Measurements from ENCODE around the gene PDPN. TPM values are rescaled to one million over a fixed set of nuclear protein-coding genes. Genes with fewer than 3 reads are reported as not detected.

The PDPN gene
- total RNA-seq, 1 experiment from 2014 or later: not detected

- Mint-ChIP-seq H3K9me3 (ENCODE audit: low read depth, unreplicated experiment) (peaks cover 2% of the 10 kb centered on the region), H3K4me1 (ENCODE audit: low read depth, unreplicated experiment) (no peaks in the 10 kb centered on the region), H3K36me3 (ENCODE audit: insufficient read depth, unreplicated experiment) (no peaks in the 10 kb centered on the region), H3K27me3 (ENCODE audit: unreplicated experiment) (no peaks in the 10 kb centered on the region), H3K27ac (ENCODE audit: unreplicated experiment) (no peak overlapping the region), H3K4me3 (ENCODE audit: low read depth, unreplicated experiment) (no peak overlapping the region)
- DNase-seq: no peak
- BruUV-seq (replicated peaks): no TSS peak
- TF ChIP-seq CTCF (IDR thresholded peaks at IDR 0.05; ENCODE audit: unreplicated experiment): no peak
- intact Hi-C loops (cut with micrococcal nuclease; ENCODE audit: unreplicated experiment): no loop called here
- CTCF ChIA-PET: no interaction called here
Measured at GRCh38 chr1:13582713-13583443, 754 bp upstream of the PDPN start.

GRCh38 chr1:13583966-13584791 lies 547 bp downstream of the PDPN start:
- CTCF ChIA-PET: no interaction called here
- no peak for DNase-seq
- Mint-ChIP-seq H3K27me3 (ENCODE audit: unreplicated experiment) (no peaks in the 10 kb centered on the region), H3K27ac (ENCODE audit: unreplicated experiment) (no peak overlapping the region), H3K9me3 (ENCODE audit: low read depth, unreplicated experiment) (peaks cover 2% of the 10 kb centered on the region), H3K4me3 (ENCODE audit: low read depth, unreplicated experiment) (no peak overlapping the region), H3K36me3 (ENCODE audit: insufficient read depth, unreplicated experiment) (no peaks in the 10 kb centered on the region), H3K4me1 (ENCODE audit: low read depth, unreplicated experiment) (no peaks in the 10 kb centered on the region)
- no peak for TF ChIP-seq CTCF (IDR thresholded peaks at IDR 0.05; ENCODE audit: unreplicated experiment)
- BruUV-seq (replicated peaks): no TSS peak
- intact Hi-C loops (cut with micrococcal nuclease; ENCODE audit: unreplicated experiment): no loop called here

GRCh38 chr1:13584876-13585611 lies 1.4 kb downstream of the PDPN start:
- H3K4me3 Mint-ChIP-seq (ENCODE audit: low read depth, unreplicated experiment): no peak overlapping the region
- H3K27me3 Mint-ChIP-seq (ENCODE audit: unreplicated experiment): no peaks in the 10 kb centered on the region
- no peak for TF ChIP-seq CTCF (IDR thresholded peaks at IDR 0.05; ENCODE audit: unreplicated experiment)
- DNase-seq: no peak
- no peaks in the 10 kb centered on the region for H3K36me3 Mint-ChIP-seq (ENCODE audit: insufficient read depth, unreplicated experiment)
- H3K27ac Mint-ChIP-seq (ENCODE audit: unreplicated experiment): no peak overlapping the region
- no peaks in the 10 kb centered on the region for H3K4me1 Mint-ChIP-seq (ENCODE audit: low read depth, unreplicated experiment)
- intact Hi-C loops (cut with micrococcal nuclease; ENCODE audit: unreplicated experiment): no loop called here
- CTCF ChIA-PET: no interaction called here
- no TSS peak for BruUV-seq (replicated peaks)
- peaks cover 2% of the 10 kb centered on the region for H3K9me3 Mint-ChIP-seq (ENCODE audit: low read depth, unreplicated experiment)

- intact Hi-C loops (cut with micrococcal nuclease; ENCODE audit: unreplicated experiment): no loop called here
- Mint-ChIP-seq H3K36me3 (ENCODE audit: insufficient read depth, unreplicated experiment) (no peaks in the 10 kb centered on the region), H3K27ac (ENCODE audit: unreplicated experiment) (no peak overlapping the region), H3K9me3 (ENCODE audit: low read depth, unreplicated experiment) (peaks cover 2% of the 10 kb centered on the region), H3K4me3 (ENCODE audit: low read depth, unreplicated experiment) (no peak overlapping the region), H3K27me3 (ENCODE audit: unreplicated experiment) (no peaks in the 10 kb centered on the region), H3K4me1 (ENCODE audit: low read depth, unreplicated experiment) (no peaks in the 10 kb centered on the region)
- CTCF ChIA-PET: no interaction called here
- no peak for TF ChIP-seq CTCF (IDR thresholded peaks at IDR 0.05; ENCODE audit: unreplicated experiment)
- DNase-seq: no peak
- no TSS peak for BruUV-seq (replicated peaks)
Measured at GRCh38 chr1:13585612-13585991, 2.0 kb downstream of the PDPN start.

All from Calu3 (cell line).